HUES6 (cell line): Measurements from ENCODE around the gene FBXL3.

ENCODE experiments used
- H3K27ac ChIP-seq: 2 replicates; pipeline ENCODE4 v1.7.0; 2013; ENCODE audit warnings: low read depth, mild to moderate bottlenecking, low read length, inconsistent platforms
- H3K27me3 ChIP-seq: 2 replicates; pipeline ENCODE4 v1.6.1; 2013; ENCODE audit warnings: low read length; ENCODE audit not compliant: control insufficient read depth, insufficient read depth
- H3K36me3 ChIP-seq: 2 replicates; pipeline ENCODE4 v1.6.1; 2013; ENCODE audit warnings: low read length; ENCODE audit not compliant: control insufficient read depth, insufficient read depth
- H3K4me1 ChIP-seq: 2 replicates; pipeline ENCODE4 v1.6.1; 2013; ENCODE audit warnings: low read length; ENCODE audit not compliant: control insufficient read depth, insufficient read depth
- H3K4me3 ChIP-seq: 2 replicates; pipeline ENCODE4 v1.5.1; 2013; ENCODE audit warnings: low read depth, low read length
- H3K9ac ChIP-seq: one replicate; pipeline ENCODE4 v1.6.1; 2013; ENCODE audit warnings: mild to moderate bottlenecking, low read length
- H3K9me3 ChIP-seq: 2 replicates; pipeline ENCODE4 v1.6.1; 2013; ENCODE audit warnings: low read depth, low read length; ENCODE audit not compliant: control insufficient read depth, insufficient read depth

Gene FBXL3

DNA sequence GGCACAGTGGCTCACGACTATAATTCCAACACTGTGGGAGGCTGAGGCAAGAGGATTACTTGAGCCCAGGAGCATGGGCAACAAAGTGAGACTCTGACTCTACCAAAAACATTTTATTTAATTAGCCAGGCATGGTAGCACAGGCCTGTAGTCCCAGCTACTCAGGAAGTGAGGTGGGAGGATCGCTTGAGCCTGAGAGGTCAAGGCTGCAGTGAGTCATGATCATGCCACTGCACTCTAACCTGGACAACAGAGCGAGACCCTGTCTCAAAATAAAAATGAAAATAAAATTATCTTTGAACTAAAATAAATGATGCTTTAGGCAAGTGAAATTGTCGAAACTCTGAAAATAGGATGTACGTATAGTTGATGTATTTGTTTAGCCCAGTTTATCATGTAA lies 43.3 kb downstream of the FBXL3 start:
- H3K9ac ChIP-seq = no peak overlapping the region
- peaks cover 34% of the 10 kb centered on the region for H3K27me3 ChIP-seq
- no peak overlapping the region for H3K27ac ChIP-seq

DNA sequence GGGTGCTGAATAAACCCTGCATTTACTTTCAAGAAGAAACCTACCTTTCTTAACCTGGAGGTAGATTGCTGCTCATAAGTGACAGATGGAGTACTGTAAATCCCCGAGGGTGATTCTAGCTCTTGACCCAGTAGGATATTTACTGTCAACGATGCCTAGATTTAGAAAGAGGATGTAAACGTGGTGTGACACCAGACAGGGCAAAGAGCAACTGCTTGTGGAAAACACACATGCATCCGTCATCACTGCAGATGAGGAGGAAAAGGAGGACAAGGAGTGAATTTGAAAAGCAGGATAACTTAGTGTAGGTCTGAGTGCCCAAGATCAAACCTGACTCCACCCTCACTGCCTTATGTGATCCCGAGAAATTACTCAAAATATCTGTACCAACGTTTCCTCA lies 44.9 kb downstream of the FBXL3 start:
- H3K4me1 ChIP-seq = no peaks in the 10 kb centered on the region
- no peak overlapping the region for H3K27ac ChIP-seq
- H3K27me3 ChIP-seq = peaks cover 34% of the 10 kb centered on the region
- H3K4me3 ChIP-seq = no peak overlapping the region
- no peaks in the 10 kb centered on the region for H3K36me3 ChIP-seq
- no peaks in the 10 kb centered on the region for H3K9me3 ChIP-seq
- no peak overlapping the region for H3K9ac ChIP-seq

More for the DNA sequence above, 43.3 kb downstream of the FBXL3 start:
- H3K4me1 ChIP-seq = no peaks in the 10 kb centered on the region
- no peaks in the 10 kb centered on the region for H3K36me3 ChIP-seq
- no peak overlapping the region for H3K4me3 ChIP-seq
- H3K9me3 ChIP-seq = no peaks in the 10 kb centered on the region

DNA sequence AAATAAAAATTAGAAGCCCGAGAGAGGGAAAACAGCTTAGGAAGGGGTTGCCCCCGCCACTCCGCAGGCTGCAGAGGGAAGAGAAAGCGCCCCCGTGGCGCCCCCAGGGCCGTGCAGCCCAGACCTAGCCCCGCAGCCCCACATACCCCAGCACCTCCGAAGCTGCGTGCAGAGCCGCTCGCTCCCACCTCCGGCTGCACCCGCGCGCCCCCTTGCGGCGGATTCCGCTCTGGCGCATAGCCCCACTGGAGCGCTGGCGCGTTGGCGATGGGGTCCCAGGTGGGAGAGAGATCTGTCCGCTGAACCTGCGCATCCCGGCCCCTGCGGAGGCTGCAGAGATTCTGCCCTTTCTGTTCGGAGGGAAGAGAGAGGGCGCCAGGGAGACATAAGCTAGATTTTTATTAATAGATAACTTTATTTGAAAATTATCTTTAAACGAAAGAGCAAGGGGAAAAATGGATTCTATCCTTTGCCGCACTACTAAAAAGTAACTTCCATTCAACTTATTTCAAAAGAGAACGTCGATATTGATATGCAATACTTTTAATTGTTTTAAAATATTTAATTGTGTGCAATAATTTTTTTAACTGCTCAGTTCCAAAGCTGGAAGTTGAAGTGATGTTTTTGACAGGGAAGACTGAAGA lies 46.8 kb downstream of the FBXL3 start:
- Histone ChIP-seq H3K36me3 (no peaks in the 10 kb centered on the region), H3K4me1 (no peaks in the 10 kb centered on the region), H3K27ac (no peak overlapping the region), H3K4me3 (no peak overlapping the region), H3K9me3 (no peaks in the 10 kb centered on the region), H3K9ac (no peak overlapping the region), H3K27me3 (peaks cover 25% of the 10 kb centered on the region)

DNA sequence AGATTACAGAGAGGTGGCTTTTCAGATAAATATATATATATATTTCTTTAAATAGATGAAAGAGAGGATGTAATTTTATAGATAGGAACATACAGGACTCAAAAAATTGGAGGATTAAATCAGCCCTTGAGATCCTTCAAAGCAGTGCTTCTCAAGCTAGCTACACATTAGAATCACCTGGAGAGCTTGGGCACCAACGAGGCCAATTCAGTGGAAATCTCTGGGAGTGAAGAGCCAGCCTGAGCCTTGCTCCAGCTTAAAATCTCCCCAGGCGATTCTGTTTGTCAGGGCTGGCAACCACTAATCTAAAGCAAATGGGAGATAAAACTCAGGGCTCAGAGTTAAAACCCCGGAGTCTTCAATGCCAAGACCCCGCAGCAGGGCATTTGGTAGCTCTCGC lies 50.0 kb downstream of the FBXL3 start:
- Histone ChIP-seq H3K4me1 (no peaks in the 10 kb centered on the region), H3K36me3 (no peaks in the 10 kb centered on the region), H3K4me3 (no peak overlapping the region), H3K9me3 (no peaks in the 10 kb centered on the region), H3K27ac (no peak overlapping the region), H3K9ac (no peak overlapping the region), H3K27me3 (peaks cover 21% of the 10 kb centered on the region)

DNA sequence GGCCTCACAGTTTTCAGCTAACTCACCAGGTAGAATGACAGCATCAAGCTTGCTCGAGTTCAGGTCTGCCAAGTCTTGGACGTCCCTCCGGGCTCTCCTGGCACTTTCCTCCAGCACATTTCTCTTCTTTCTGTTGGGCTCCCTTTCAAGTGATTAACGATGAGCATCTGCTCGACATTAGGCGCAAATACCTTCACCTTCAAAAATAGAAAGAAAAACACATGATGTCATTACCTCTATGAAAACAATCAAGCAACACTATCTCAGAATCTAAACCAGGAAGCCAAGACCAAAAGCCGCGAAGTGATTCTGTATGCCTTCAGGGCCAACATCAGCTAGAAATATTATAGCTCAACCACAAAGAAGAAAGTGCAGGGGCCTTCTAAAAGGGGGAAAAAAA lies 50.5 kb downstream of the FBXL3 start:
- no peak overlapping the region for H3K9ac ChIP-seq
- no peak overlapping the region for H3K27ac ChIP-seq
- no peaks in the 10 kb centered on the region for H3K4me1 ChIP-seq
- H3K27me3 ChIP-seq = peaks cover 17% of the 10 kb centered on the region
- H3K9me3 ChIP-seq = no peaks in the 10 kb centered on the region
- no peaks in the 10 kb centered on the region for H3K36me3 ChIP-seq
- H3K4me3 ChIP-seq = no peak overlapping the region

DNA sequence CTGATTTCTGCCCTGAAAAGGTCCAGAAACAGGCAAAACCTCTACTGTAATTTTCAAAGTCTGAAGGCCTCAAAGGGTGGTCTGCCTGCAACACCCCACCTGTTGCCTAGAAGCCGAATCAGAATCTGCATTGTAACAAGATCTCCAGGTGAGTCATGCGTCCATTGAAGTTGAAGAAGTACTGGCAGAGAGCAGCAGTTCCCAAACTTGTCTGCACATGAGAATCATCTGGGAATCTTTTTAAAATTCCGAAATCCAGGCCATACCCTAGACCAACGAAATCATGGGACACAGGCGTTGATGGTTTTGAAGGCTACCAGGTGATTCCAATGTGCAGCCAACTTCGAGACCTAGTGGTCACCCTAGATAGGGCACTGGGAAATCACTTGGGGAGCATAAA lies 51.1 kb downstream of the FBXL3 start:
- no peaks in the 10 kb centered on the region for H3K4me1 ChIP-seq

DNA sequence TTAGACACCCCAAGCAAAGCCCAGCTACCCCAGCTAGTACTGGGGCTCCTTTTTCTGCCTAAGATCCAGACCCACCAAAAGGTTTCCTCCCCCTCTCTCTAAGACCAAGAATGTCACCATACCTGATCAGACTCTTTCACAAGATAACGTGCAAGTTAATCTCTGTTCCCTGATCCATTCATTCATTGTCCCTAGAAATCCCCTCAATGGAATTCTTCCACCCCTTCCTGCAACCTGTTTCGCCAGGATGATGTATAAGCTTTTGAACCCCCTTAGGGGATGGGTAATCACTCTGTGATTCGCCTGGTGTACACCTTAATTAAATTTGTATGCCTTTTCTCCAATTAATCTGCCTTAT lies 52.4 kb downstream of the FBXL3 start:
- H3K27ac ChIP-seq = no peak overlapping the region
- no peaks in the 10 kb centered on the region for H3K36me3 ChIP-seq
- H3K27me3 ChIP-seq = peaks cover 4% of the 10 kb centered on the region; the same call in 1 of the 2 replicates
- H3K4me3 ChIP-seq = no peak overlapping the region
- H3K4me1 ChIP-seq = no peaks in the 10 kb centered on the region
- no peak overlapping the region for H3K9ac ChIP-seq
- no peaks in the 10 kb centered on the region for H3K9me3 ChIP-seq

More for the DNA sequence above, 51.1 kb downstream of the FBXL3 start:
- Histone ChIP-seq H3K36me3 (no peaks in the 10 kb centered on the region), H3K27me3 (peaks cover 10% of the 10 kb centered on the region), H3K27ac (no peak overlapping the region), H3K9me3 (no peaks in the 10 kb centered on the region), H3K4me3 (no peak overlapping the region), H3K9ac (no peak overlapping the region)

DNA sequence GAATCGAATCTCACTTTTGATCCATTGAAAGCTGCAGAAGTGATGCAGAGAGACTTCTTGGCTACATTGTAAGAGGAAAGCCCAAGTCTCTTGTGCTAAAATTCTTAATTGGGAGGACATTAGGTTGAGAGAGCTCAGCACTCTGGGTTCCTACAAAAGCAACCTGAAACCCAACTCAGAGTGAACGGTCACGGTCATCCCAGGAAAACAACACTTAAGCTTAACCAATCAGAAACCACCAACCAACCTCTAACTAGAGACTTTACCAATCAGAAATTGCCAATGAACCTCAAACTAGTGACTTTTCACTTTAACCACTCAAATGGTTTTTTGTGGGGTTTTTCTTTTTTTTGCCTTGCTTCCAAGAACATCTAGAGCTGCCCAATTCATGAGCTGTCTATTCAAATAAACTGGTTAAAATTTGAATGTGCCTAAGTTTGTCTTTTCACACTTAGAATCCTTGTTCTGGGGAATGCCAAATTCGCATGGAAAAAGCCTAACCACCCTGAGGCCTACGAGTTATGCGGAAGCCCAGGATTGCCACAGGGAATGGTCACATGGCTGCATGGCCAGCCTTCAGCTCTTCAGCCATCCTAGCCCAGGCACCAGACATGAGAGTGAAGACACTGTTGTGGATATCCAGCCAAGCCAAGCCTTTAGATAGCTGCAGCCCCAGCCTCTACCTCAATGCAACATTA lies 52.9 kb downstream of the FBXL3 start:
- peaks cover 2% of the 10 kb centered on the region; the same call in 1 of the 2 replicates for H3K27me3 ChIP-seq
- H3K9ac ChIP-seq = no peak overlapping the region
- no peak overlapping the region for H3K4me3 ChIP-seq
- no peaks in the 10 kb centered on the region for H3K9me3 ChIP-seq
- H3K4me1 ChIP-seq = no peaks in the 10 kb centered on the region
- no peak overlapping the region for H3K27ac ChIP-seq
- no peaks in the 10 kb centered on the region for H3K36me3 ChIP-seq

DNA sequence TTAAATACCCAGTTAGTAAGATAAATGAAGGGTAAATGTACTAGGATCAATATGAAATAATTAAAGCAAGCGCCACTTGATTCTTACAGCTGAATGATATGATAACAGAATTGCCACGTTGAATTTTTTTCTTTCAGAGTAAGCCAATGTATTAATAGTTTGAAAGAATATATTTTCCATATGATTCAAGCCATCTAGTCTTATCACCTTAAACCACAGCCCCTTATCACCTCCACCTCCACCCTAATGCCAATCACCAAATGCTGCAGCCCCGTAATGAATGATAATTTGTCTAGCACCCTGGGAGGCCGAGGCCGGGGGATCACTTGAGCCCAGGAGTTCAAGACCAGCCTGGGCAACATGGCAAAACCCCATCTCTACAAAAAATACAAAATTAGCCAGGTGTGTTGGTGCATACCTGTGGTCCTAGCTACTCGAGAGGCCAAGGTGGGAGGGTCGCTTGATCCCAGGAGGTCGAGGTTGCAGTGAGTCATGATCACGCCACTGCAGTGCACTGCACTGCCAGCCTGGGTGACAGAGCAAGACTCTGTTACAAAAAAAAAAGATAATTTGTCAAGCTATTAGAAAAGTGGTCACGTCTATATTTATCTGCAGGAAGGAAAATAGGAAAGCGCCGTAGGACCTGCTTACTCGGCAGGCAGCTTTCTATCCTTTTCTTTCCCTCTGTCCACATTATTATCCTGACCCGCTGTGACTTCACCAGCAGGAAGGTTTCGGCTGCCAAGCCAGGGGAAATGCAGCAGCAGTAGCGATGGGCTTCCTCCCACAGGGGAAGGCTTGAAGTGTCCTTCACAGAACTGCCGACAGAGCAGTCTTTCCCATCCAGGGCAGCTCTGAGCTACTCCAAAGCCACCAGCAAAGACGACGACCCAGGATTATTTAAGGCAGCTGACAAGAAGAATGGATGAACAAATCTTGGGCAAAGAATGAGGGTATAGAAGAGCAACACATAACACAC lies 54.8 kb downstream of the FBXL3 start:
- no peak overlapping the region for H3K4me3 ChIP-seq
- H3K27me3 ChIP-seq = no peaks in the 10 kb centered on the region
- no peaks in the 10 kb centered on the region for H3K36me3 ChIP-seq
- H3K9ac ChIP-seq = no peak overlapping the region
- peaks cover 4% of the 10 kb centered on the region; the same call in 1 of the 2 replicates for H3K4me1 ChIP-seq
- H3K27ac ChIP-seq = no peak overlapping the region
- no peaks in the 10 kb centered on the region for H3K9me3 ChIP-seq

DNA sequence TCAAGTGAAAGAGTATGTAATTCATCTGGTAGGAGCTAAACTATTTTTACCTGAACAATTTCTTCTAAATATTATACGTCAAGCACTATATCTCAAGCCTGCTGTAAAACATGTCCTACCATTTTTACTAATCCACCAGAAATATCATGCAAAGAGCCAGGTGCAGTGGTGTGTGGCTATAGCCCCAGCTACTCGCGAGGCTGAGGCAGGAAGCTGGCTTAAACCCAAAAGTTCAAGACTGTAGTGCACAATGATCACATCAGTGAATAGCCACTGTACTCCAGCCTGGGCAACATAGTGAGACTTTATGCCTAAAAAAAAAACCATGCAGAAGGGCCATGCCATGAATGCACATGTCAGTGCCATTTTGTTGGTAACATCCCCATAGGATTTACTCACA lies 55.7 kb downstream of the FBXL3 start:
- H3K27ac ChIP-seq = no peak overlapping the region
- peaks cover 4% of the 10 kb centered on the region; the same call in 1 of the 2 replicates for H3K4me1 ChIP-seq
- no peaks in the 10 kb centered on the region for H3K9me3 ChIP-seq
- H3K27me3 ChIP-seq = no peaks in the 10 kb centered on the region
- H3K9ac ChIP-seq = no peak overlapping the region
- no peaks in the 10 kb centered on the region for H3K36me3 ChIP-seq
- H3K4me3 ChIP-seq = no peak overlapping the region
